Retina (tissue), 1 donor: ENCODE results near the gene PTCD1.
"Not testable (repeated sequence)": the region's sequence is repeated elsewhere in the genome, so short reads cannot be mapped to it uniquely, and the experiment has no call there.

ENCODE experiments used
- DNase-seq: peaks from one replicate; pipeline ENCODE4 v3.0.0-alpha.2; 2016

The PTCD1 gene

DNA sequence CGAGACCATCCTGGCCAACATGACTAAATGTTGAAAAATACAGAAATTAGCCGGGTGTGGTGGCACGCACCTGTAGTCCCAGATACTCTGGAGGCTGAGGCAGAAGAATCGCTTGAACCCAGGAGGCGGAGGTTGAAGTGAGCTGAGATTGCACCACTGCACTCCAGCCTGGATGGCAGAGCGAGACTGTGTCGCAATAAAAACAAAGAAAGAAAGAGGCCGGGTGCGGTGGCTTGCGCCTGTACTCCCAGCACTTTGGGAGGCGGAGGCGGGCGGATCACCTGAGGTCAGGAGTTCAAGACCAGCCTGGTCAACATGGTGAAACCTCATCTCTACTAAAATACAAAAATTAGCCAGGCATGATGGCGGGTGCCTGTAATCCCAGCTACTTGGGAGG, 51.4 kb downstream of the PTCD1 start:
- not testable (repeated sequence) for DNase-seq

DNA sequence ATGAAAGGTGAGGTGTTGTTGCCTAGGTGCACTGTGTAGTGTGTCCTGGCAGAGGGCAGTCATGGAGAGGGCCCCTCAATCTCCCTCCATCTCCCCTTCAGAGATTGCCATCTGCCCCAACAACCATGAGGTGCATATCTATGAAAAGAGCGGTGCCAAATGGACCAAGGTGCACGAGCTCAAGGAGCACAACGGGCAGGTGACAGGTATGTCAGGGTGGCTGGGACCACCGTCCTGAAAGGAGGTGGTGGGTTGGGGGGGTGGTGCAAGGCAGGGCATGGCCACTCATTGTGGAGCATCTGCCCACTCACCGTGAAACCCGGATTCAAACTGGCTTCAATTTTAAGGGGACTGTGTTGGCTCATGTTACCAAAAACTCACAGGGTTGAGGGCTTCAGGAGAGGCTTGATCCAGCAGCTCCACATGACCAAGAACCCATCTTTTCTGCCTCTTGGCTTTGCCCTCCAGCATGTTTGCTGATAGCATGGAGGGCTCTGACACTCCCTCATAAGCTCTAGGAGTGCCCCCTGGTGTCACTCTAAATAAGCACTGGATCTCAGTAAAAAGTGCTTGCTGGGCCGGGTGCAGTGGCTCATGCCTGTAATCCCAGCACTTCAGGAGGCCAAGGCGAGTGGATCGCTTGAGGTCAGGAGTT, 51.9 kb downstream of the PTCD1 start:
- DNase-seq, result no peak

DNA sequence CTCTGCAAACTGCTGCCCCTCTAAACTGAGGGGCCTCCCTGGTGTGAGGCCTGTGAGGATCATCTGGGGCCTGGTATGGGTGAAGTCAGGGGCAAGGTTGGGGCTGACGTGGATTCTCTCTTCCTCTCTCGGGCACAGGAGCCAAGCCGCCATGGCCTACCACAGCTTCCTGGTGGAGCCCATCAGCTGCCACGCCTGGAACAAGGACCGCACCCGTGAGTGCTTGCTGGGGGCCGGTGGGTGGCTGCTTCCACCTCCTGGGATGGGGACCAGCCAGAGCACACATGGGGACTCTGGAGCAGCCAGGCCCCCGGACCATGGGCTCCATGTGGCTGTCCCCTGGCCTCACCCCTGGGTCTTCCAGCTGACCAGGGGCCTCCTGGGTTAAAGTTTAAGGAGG, 53.0 kb downstream of the PTCD1 start:
- no peak for DNase-seq

DNA sequence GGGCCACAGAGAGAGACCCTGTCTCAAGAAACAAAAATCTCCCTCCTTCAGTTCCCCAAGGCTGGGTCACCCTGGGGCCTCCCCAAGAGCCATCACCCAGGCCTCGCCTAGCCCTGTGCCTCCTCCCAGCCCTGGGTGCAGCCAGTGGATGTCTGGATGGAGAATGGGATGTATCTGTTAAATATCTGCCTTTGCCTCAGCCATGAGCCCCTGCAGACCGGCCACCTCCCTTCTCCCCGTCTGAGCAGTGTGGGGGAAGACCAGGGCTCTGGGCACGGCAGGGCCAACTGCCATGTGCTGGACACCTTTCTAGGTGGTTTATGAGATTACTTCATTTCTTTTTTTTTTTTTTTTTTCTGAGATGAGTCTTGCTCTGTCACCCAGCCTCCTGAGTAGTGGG, 54.1 kb downstream of the PTCD1 start:
- DNase-seq, result no peak

DNA sequence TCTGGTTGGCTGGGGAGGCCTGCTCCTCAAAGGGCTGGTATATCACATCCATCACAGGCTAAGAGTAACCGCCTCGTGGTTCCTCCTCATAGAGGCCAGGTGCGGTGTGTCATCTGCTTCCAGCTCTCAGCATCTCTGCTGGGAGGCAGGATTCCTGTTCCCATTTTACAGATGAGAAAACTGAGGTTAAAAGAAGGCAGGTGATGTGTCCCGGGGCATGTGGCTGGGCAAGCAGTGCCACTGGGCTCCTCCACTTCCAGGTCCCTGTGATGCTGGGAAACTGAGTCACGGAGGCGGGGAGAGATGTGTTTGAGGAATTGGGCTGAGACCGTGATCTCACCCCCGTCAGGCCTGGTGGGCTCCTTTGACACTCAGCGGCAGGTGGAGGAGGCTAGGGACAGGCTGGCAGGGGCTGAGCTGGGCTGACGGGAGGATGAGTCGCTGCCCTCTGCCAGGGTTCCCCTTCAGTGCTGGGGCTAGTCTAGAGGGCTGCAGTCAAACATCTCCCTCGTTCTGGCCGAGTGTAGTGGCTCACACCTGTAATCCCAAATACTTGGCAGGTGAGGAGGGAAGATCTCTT, 54.7 kb downstream of the PTCD1 start:
- DNase-seq, result no peak

DNA sequence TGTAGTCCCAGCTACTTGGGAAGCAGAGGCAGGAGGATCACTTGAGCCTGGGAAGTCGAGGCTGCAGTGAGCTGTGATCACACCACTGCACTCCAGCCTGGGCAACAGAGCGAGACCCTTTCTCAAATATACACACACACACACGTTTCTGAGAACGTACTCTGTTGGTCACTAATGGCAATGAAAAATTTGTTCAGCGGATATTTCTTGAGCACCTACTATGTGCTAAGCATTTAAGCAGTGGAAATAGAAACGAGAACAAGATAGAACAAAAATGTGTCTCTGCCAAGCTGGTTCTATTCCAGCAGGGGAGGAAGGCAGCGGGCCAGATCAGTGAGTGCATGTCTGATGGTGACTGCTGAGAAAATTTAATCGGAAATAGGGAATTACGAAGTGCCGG, 55.4 kb downstream of the PTCD1 start:
- no peak for DNase-seq

DNA sequence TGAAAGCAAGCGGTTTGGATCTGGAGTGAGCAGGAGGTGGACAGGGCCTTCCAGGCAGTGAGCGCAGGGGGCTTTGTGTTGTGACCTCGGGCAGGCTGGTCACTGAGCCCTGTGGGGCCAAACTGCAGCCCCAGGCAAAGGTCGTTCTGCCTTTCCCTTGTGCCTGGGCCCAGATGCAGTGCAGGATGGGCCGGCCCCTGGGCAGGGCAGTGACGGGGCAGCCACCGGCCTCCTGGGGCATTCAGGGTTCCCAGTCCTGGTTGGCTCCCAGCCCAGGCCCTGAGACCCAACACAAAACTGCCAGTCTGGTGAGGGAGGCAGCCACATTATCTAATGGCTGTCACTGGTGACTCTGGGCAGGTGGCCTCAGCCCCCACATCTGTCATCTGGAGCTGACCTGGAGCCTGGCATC, 56.9 kb downstream of the PTCD1 start:
- no peak for DNase-seq

DNA sequence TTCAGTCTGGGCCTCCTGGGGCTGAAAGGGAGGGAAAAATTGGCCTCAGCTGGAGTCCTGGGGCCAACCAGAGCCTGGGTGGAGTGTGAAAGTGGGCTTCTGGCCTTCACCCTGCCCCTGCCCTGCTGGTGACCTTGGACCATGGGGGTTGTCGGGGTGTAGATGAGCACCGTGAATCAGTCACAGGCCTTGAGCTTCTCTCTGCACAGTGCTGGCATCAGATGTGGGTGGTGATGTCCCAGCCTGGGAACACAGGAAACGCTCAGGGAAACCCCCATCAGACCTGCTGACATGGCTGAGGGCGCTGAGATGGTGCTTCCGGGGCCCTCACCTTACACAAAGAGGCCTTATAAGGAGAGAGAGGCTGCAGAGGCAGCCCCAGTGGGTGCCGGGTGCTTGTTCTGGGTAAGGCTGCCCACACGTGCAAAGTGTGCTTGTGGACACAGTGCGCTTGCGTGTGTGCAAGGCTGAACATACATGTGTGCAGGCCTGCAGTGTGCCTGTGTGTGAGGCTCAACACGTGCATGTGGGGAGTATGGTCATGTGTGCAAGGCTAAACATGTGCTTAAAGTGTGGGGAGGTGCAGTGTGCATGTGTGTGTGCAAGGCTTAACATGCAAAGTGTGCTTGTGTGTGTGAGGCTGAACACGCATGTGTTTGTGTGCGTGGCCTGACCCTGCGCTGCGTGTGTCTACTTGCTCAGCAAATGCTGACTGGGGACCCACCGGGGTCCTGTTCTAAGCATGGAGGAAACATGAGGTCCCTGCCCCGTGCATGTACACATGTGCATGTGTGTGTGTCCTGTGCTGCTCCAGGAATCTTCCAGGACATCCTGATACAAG, 57.6 kb downstream of the PTCD1 start:
- DNase-seq, result no peak

DNA sequence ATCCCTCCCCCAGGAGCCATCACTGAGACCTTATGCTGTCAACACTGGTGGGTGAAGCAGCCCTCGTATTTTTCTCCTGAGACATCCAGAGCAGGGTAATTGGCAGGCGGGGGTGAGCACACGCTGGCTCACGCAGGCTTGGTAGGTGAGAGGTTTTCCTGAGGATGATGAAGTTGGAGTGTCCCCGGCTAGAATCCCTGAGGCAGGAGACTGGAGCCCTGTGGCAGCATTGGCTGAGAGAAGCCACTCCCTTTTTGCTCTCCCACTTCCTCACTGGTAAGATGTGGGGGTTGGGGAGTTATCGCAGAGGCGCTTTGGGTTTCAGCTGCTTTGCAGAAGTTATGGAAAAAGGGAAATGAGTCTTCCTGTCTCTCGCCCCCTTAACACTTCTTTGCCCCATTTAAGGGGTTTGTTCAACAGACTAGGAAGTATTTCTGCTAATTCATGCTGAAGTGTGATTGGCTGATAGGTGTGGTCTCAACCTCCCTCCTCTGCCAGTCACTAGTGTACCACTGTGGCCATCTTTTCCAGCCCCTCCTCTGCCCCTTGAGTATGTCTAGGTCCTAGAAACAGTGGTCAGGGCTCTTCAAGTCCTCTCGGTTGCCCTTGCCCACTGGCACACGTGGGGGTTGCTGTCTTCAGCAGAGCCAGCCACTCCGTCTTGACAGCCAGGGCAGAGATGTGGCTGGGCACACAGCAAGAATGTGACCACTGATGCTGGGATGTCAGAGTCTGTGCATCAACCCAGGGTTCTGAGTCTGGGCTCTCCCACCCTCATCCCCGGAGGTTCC, 58.4 kb downstream of the PTCD1 start:
- DNase-seq, result no peak

DNA sequence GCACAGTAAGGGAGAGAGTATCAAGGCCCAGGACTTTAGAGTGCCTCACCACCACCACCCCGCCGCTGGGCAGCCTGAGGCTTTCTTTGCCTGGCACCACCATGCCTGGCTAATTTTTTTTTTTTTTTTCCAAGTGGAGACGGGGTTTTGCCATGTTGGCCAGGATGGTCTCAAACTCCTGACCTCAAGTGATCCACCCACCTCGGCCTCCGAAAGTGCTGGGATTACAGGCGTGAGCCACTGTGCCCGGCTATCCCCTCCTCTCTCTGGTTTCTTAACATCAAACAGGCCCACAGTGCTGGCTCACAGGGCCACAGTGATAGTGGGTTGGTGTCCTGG, 58.9 kb downstream of the PTCD1 start:
- not testable (repeated sequence) for DNase-seq

DNA sequence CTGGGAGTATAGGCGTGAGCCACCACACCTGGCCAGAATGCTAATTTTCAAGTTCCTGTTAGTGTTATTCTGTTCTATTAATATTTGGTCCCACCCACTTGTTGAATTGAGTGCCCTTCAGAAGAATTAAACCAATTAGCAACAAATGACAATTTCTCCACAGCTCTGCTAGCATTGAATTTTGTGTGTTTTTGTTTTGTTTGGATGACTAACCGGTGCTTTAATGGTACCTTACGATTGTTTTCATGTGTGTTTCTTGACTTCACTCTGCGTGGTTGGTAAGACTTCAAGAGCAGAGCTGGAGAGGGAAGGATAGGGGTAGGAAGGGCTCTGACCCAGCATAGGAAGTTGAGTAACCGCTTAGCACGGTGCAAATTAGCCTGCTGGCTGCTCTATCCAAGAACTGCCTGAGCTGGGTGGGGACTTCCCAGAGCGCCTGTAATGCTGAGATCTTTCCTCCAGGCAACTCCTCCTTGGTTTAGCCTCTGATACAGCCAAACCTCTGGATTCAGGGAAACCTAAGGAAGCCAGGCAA, 59.5 kb downstream of the PTCD1 start:
- no peak for DNase-seq

DNA sequence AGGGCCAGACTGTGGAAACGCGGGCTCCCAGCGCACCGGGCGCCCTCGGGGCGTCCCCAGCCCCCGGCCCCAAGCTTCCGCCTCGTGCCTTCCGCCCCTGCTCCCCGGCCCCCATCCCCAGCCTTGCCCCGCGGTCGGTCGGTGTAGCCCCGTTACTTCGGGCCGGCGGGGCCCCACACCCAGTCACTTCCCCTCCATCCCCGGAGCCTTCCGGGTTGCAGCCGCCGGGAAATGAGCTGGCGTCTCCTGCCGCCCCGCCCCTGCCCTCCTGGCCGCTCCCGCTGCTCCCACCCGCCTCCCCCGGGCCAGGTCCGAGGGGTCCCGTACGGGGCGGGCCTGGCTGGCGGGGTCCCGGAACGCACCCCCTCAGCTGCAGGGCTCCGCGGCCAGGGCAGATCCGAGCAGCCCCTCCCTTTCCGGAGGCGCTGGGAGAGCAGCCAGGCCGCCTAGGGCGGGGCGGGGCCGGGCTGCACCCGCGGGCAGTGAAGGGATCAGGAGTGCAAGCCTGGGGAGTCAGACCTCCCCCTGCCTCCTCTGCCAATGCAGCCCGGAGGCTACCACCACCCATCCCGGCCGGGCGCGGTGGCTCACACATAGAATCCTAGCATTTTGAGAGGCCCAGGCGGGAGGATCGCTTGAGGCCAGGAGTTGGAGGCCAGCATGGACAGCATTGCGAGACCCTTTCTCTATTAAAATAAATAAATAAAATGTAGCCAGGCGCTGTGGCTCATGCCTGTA, 63.4 kb downstream of the PTCD1 start:
- DNase-seq, result peak; percentile 34

DNA sequence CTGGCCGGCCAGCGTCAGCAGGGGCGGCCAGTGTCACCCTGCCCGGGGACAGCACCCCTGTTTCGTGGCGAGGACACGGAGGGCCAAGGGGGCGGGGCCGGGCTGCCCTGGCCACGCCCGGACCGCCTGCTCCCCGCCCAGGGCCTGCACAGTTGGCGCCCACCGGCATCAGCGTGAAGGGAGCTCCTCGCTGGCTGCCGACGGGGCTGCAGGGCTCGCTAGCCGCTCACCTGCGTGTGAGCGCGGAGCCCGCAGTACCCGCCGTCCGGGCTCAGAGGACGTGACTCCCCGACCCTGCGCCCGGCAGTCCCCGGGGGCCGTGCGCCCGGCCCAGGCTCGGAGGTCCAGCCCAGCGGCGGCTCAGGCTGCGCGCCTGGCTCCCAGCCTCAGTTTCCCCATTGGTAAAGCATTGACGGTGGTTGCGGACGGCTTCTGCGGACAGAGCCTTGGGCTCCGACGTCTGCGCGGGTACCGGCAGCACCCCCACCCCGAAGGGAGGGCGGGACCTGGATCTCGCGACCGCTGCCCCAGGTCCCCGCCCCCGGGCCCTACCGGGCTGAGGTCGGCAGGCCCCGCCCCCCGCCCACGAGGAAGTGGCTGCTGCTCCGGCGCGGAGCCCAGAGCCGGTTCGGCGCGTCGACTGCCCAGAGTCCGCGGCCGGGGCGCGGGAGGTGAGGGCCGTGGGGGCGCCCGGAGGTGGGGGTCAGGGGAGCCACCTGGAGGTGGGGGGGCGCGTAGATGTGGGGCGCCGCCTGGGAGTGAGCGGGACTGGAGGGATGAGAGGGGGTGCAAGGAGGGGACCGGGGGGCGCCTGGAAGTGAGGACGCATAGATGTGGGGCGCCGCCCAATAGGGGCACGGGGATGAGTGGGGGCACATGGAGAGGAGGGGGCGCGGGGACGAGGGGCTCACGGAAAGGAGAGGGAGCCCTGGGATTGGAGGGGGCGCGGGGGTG, 64.2 kb downstream of the PTCD1 start, which contains the start of gene ARPC1B:
Gene ARPC1B, plus strand, starts transcription at position 620 of the 954 bp plus-strand sequence. CDS start 10,985 bp downstream, outside the sequence.
- peak; percentile 64 for DNase-seq

DNA sequence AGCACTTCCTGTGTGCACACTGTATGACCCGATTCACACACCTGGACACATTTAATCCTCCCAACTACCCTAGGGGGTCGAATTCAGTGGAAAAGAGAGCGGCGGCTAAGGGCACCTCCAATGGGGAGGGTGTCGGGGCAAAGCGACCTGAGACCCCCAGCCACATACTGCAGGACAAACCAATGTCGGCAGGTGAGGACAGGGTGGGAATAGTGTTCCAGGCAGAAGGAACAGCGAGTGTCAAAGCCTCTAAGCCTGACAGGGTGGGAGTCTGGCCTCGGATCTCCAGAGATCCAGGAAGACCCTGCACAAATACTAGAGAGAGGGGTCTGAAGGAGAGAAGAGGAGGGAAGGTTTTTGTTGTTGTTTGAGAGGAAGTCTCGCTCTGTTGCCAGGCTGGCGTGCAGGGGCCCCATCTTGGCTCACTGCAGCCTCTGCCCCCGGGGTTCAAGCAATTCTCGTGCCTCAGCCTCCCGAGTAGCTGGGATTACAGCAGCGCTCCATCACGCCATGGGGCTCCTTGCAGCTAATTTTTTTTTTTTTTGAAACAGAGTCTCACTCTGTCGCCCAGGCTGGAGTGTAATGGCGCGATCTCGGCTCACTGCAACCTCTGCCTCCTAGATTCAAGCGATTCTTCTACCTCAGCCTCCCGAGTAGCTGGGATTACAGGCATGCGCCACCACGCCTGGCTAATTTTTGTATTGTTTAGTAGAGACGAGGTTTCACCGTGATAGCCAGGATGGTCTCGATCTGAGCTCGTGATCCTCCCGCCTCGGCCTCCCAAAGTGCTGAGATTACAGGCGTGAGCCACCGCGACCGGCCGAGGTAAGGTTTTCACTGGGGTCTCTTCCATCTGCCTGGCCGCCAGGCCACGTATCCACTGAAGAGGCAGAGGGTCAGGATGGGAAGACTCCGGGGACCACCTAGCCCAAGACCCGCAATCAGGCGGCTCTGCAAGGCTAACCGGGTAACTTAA, 65.2 kb downstream of the PTCD1 start:
- no peak for DNase-seq

DNA sequence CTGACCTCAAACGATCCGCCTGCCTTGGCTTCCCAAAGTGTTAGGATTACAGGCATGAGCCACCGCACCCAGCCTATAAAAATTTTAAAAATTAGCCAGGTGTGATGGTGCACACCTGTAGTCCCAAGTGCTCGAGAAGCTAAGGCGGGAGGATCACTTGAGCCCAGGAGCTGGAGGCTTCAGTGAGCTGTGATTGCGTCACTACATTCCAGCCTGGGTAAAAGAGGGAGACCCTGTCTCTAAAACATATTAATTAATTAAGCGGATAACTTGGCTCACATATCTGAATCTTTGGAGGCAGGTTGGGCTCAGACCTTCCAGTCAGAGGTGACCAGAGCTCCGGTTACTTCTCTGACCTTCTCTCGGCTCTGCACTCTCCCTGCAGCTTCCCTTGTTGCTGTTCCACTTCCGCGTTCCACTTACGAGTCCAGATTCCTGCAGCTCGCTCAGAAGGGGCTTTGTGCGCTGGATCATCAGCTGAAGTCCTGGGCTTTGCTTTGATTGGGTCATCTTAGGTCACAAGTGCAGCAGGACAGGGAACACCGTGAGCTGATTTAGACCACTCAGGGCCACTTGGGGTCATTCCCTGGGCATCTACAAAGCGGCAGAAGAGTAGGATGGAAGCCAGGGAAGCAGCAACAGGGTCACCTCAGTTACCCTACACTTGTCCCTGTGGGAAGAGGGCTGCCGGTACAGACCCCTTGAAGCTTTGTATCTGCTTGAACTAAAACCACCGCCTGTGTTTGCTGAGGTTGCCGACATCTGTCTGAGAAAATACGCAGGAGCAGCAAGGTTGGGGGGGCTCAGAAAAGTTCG, 66.1 kb downstream of the PTCD1 start:
- peak; percentile 49 for DNase-seq

DNA sequence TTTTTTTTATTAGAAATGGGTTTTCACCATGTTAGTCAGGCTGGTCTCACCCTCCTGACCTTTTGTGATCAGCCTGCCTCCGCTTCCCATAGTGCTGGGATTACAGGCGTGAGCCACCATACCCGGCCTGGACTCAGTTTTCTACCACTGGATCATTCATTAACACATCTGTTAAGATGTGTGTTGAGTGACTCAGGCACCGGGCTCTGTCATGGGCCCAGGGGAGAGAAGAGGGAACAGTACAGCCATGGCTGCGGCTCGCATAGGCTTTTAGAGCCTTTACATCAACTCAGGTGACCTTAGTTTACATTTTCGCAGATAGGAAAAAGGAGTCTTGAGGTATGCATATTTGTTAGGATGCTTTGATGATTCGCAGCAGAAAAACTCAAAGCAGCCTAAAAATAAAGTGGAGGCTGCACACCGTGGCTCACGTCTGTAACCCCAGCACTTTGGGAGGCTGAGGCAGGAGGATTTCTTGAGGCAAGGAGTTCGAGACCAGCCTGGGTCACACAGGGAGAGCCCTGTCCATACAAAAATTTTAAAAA, 67.2 kb downstream of the PTCD1 start:
- DNase-seq, result no peak

DNA sequence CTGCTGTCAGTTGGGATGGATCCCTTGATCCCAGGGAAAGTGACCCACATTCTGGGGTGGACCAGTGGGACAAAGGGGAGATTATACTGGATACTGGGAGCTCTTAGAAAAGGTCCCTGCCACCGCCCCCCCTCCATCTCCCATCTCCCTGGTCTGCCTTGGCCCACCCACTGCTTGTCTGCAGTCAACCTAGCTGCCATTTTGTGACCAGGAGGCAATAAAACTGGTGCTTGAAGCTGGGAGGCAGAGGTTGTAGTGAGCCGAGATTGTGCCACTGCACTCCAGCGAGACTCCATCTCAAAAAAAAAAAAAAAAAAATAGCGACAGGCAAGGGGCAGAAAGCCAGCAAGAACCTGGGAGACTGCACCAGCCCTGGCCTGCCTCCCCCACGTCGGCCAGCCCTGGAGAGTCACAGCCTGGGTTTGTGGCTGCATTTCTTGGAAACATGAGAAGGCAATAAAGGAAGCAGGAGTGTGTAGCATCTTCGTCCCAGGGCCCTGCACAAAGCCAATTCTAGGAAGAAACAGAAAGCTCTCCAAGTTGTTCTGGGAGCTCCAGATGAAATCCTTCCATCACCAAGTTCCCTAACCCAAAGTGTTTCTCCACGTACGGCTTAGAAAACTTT, 68.7 kb downstream of the PTCD1 start:
- DNase-seq, result no peak

DNA sequence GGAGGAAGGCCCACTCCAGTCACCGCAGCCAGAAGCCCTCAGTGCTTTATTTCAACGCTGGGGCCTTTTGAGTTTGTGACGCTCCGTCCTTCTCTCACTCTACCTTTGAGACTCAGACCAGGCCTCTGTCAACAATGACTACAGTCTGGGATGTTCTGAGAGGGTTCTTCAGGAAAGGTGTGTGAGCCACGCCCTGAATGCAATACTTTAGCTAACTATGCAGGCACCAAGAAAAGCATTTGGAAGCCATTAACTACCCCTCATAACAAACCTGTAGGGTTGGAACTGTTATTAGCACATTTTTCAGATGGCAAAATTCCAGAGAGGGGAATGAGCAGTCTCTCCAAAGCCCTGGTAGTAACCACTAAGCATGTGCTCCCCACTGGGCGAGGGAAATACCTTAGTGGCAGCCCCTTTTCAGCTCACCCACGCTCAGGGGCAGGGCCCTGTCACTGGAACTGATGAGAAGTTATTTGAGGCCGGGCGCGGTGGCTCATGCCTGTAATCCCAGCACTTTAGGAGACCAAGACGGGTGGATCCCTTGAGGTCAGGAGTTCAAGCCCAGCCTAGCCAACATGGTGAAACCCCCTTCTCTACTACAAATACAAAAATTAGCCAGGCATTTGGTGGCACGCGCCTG, 69.7 kb downstream of the PTCD1 start:
- no peak for DNase-seq
